HG03442 (cell line): Measurements from ENCODE around the gene NPAS1.
"Not testable (repeated sequence)": the region's sequence is repeated elsewhere in the genome, so short reads cannot be mapped to it uniquely, and the experiment has no call there.

Experiments
- ATAC-seq: cut with Tn5 transposase; IDR thresholded peaks from one replicate; pipeline ENCODE4 v1.9.1; 2021; ENCODE audit warnings: mild to moderate bottlenecking, moderate library complexity; ENCODE audit not compliant: unreplicated experiment

Gene NPAS1

GRCh38 chr19:47074621-47075020, 55.0 kb downstream of the NPAS1 start:
- no peak for ATAC-seq

DNA sequence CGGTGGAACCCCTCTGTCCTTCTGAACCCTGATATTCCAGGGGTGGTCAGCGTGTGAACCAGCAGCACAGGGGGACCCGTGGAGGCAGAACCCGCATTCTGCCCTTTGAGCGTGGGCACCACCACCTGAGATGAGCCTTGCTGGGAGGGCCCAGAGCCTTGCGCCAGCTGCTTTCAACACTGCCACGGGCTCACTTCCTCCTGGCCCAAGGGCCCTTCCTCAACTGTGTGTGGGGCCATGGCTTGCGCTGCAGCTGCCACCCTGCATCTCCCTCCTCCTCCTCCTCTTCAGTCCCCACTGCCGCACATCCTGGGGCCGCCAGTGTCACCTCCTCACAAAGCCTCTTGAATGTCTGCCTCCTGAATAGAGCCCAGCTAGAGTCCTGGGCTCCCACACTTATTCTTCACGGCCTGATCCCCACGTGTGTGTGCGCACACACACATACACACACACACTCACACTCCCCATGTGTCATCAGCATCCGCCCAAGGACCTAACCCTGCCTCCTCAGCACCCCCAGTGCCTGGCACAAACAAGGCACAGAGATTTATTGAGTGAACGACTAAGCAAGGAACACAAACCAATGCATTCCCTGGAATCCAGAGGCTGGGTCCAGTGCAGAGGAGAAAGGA, 55.7 kb downstream of the NPAS1 start:
- ATAC-seq: no peak

DNA sequence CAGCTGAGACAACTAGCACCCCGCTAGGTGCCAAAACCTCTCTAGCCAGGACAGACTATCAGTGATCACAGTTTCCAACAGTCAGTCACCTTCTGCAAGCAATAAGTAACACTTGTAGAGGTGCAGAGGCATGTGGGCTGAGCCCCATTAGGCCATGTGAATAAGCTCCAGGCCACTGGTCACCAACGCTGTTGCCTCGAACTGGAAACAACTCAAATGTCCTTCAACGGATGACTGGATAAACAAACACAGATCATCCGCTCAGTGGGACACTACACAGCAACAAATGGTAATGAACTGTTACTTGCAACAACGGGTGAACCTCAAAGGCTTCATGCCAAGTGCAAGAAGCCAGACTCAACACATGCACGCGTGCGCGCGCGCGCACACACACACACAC, 56.3 kb downstream of the NPAS1 start:
- ATAC-seq: no peak

GRCh38 chr19:47078351-47078750, 58.7 kb downstream of the NPAS1 start:
- ATAC-seq: not testable (repeated sequence)

DNA sequence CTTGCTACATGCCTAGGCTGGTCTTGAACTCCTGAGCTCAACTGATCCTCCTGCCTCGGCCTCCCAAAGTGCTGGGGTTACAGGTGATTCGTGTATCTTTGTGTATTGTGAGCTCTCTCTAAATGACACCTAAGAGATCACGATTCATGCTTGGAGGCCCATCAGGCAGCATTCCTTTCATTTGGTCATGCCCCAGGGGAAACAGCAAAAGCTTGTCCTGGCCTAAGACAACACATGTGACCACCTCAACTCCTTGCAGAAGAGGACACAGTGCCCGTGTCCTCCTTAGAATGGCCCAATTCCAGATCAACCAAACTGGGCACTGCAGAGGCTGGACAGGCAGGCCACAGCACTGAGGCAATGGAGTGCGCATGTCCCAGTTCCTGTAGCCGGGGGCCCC, 61.5 kb downstream of the NPAS1 start:
- no peak for ATAC-seq

DNA sequence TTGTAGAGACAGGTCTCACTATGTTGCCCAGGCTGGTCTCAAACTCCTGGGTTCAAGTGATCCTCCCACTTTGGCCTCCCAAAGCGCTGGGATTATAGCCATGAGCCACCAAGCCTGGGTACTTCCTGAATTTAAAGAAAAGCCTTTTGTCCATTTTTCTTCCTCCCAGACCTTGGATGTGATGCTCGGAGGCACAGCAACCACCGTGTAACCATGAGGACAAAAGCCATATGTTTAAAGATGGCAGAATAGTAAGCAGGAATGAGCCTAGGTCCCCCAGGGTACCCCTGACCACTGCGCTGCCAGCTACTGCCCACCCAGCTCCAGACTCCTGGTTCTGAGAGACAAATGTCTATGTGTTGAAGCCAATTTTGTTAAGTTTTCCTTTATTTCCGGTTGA, 62.9 kb downstream of the NPAS1 start:
- ATAC-seq: no peak

GRCh38 chr19:47084879-47085439, 65.3 kb downstream of the NPAS1 start:
- ATAC-seq: no peak

GRCh38 chr19:47086280-47086679, 66.6 kb downstream of the NPAS1 start:
- ATAC-seq: no peak

- ATAC-seq: no peak
These were observed 70.2 kb downstream of the NPAS1 start for GRCh38 chr19:47089767-47090350.

DNA sequence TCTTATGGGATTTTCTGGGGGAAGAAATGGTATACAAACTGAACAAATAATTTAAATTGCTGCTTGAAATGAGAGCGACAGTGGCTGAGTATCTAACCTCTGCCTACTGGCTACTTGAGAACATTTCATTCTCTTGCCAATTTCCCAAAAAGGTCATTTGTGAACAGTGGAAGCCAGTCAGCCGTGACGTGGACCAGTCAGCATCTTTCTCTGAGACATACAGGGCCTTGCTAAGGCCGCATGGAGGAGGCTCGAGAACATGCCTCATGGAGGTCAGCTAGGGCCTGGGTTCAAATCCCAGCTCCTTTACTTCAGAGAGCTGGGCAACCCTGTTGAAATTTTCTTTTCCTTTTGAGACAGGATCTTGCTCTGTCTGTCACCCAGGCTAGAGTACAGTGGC, 73.6 kb downstream of the NPAS1 start:
- no peak for ATAC-seq

DNA sequence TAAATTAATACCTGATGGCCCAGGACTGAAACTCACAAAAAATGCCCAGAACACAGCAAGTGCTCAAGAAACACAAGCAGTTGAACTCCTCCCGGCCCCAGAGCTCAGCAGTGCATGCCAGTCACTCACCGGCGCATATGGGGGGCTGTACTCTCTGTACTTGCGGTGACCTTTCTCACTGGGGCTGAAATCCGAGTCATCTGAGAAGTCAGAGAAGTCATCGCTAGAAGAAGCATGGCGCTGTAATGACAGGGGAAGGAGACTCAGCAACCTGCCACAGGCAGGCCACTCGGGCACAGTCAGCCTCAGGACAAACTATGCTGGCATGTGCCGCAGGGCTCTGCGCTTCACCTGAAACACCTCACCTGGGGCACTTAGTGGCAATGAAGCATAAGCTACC, 74.2 kb downstream of the NPAS1 start:
- ATAC-seq: no peak

DNA sequence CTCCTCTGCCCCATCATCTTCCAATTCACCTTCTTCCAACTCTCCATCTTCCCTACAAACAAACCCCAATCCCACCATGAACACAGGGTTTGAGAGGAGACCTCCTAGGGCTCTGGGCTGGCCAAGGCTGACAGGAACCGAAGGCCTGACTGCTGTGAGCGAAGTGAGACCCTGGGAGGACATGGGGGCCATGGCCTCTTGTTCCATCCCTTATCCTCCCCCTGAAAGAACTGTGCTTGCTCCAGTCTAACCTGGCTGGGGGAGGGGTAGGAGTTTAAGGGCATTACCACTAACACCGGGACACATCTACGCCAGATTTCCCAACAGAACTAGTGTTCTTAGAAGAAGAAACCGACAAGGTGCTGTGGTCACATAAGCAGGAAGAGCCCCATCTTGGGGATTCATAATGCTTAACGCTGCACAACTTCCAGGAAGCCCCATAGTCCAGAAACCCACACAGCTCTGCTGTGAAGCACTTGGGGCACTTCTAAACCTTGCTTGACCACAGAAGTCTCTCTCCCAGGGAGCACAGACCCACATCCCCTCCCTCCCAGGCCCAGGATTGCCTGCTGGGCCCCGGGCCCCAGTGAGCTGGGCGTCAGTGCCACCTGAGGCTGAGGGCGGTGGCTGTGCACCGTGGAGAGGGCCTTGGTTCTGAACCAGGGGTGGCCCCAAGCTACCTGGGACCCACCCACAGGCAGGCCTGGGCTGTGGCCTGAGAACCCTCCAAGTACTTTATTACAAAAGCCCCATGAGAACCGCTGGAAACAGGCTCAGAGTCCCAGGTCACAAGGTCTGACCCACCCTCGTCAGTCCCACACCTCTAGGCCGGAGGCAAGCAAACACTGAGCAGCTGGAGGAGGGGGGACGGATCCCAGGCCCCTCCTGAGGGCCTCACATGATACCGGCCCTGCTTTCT, 75.2 kb downstream of the NPAS1 start:
- no peak for ATAC-seq
